GM19324 (cell line): ENCODE results near the gene DLEU7.

Source experiments
- ATAC-seq: cut with Tn5 transposase; IDR thresholded peaks from one replicate; pipeline ENCODE4 v1.9.1; 2021; ENCODE audit warnings: mild to moderate bottlenecking, moderate library complexity; ENCODE audit not compliant: unreplicated experiment, low FRiP score

DLEU7 gene

DNA sequence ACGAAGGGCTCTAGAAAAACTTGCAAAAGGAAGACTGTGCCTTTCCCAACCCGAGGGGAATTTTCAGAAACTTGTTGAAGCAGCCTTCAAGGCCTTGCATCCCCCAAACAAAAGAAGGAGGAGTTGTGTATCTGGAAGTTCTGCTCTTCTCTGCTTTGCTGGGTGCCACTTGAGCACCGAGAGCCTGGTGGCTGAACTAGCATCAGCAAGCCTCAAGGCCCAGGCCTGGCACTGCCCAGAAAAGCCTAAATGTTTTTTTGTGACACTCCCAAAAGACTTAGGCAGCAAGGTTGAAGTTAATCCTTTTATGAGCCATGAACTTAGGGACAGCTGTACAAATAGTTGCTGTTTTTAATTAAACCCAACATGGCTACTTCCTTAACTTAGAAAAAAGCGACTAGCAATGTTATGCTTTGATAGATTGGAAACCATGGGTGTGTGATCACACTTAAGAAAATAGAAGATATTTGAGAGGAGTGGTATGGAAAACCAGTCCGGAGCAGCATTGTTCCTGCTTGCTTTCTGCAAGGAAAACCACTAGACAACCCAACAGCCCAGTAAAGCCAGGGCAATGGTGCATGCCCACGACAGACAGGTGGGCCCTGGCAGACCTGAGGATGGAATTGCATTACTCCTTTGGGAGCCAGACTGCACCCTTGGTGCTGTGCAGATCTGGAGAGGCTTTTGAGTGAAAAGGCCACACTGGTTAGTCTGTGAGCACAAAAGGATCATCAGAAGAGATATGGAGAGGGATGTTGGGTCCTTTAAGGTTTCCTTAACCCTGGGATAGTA is 788 bp upstream of the DLEU7 start:
- ATAC-seq = no peak

DNA sequence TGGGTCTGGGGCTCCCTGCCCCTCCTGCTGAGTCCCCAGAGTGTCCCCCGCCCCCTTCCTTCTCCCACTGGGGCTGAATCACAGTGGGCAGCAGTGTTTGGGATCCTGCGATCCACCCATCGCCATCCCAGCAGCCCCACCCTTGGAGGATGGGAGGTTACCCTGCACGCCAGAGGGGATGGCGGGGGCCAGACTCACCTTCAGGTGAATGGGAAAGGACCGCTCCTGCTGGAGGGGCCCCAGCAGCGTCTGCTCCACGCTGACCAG is 569 bp downstream of the DLEU7 start:
- no peak for ATAC-seq

DNA sequence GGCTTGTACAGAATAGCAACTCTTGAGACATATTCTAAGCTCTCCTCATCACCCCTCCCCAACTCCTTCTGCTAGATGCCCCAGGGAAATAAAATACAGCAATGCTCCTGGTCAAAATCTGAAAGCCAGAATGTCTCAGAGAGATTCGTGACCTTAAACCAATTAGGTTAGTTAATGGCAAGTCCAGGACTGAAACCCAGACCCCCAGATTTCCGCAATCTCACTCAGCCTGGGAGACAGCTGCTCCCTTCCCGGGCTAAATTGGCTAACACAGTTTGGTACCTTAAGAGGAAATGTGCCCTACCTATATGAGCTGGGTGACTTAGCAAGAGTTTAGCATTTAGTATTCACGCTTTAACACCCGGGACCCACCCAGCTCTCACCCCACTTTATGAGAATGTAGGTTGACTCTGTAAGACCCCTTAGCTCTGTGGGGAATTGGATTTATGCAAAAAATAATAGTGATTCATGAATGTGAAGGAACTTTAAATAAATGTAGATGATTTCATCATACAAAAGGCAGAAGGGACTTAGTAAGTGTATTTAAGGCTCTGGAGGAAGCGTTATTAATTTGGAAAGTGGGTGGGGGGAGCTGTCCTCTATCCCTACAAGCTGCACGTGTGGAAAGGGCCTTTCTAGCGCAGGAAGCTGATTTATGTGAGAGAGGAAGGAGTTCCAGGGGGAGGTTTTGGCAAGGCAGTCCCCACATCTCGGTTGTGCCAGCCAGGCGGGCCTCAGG is 1.1 kb downstream of the DLEU7 start:
- ATAC-seq = no peak

DNA sequence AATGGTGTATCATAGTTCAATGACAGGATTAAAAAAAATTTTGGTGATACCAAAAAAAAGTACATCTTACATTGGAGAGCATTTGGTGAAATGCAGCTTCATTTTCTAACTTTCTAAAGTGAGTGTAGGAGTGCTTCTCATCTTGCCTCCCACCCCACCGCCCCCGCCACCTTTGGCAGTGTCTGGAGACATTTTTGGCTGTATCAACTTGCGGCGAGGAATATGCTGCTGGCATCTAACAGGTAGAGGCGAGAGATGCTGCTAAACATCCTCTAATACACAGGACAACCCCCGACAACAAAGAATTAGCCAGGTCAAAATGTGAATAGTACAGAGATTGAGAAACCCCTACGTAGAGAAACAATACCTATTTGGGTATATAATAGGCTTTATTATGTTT is 1.7 kb downstream of the DLEU7 start:
- ATAC-seq = no peak

DNA sequence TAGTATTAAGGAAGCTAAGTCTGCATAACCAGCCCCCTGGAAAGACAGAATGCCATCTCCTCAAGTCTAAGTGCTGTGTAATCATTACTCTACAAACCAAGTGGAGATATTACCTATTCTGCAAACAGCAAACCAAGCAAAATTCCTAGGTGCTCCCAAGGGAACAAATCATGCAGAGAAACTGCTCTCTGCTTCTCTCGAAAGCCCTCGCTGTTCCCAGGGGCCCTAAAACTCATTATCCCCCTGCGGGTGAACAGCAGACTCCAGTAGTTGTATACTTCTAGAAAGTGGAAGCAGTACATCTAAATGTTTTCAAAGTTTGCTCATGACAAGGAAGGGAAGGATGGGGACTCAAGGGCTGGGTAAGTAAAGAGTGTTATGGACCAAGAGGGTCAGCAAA is 3.2 kb downstream of the DLEU7 start:
- ATAC-seq = no peak

DNA sequence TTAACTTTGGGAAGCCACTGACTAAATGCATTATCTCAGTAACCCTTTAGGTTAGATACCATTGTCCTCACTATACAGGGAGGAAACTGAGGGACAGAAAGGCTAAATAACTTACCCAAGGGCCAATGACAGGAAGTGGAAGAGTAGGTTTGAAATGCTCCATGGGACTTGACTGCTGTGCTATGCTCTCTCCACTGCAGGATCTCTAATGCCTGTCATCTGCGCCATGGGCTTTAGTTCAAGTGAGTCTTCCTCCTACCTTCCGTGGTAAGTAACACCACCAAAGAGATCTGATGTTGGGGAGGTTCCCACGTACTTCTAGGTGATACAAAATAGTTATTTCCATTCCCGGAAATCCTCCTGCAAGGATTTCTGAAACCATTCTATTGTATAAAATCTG is 3.7 kb downstream of the DLEU7 start:
- ATAC-seq = no peak

DNA sequence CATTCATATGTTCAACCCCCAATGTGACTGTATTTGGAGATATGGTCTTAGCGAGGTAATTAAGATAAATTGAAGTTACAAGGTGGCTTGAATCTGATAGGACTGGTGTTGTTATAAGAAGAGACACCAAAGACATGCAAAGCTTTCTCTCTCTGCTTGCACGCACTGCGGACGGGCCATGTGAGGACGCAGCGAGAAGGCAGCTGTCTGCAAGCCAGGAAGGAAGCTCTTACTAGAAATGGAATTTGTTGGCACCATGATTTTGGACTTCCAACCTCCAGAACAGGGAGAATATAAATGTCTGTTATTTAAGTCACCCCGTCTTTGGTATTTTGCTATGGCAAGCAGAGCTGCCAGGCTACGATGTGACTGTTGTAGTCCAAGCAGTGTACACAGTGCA is 4.8 kb downstream of the DLEU7 start:
- no peak for ATAC-seq

DNA sequence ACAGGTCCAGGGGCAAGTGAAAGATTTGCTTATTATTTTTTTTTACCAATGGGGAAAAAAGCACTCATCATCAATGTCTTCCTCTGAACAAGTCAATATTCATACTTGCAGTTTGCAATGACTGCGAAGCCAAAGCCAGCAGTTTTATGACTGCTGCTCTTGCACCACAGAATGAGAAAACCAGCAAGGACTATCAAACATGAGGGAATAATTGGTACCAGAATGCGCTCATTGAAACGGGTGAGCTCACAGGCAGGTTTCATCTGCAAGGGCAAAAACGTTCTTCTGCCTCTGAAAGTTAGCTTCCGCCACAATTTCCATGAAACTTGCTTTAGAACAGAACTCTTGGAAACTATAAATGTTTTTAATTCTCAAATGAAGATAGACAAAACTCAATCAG is 5.5 kb downstream of the DLEU7 start:
- no peak for ATAC-seq

DNA sequence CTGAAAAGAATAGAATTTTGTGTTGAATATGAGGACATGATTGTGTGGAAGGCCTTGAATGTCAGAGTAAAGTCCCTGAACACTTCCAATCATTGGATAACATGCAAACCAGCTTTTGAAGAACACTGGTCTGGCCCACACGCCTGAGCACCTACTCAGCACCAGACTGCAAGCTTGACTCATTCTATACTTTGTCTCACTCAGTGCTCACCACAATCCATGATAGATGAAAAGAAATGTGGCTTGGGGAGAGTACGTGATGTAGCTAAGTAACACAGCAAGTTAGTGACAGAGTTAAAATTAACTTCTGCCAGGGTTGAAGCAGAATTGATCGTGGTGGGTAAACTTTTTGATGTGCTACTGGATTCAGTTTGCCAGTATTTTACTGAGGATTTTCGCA is 12.0 kb downstream of the DLEU7 start:
- no peak for ATAC-seq

DNA sequence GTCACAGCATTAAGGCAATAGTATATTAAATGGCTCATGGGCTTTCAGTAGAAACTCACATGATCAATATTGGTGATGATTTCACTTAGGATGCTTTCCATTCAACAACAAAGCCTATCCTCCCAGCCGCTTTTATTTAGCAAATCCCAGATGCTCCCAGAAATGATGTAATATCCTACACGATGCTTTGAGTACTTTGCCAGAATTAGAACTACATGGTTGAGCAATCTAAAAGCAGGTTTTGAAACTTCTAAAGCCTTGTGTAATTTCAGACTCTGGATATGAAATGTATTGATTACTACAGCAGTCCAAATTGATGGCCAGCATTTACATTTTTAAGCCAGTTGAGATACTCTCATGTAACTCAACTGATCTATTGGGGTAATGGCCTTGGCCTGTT is 13.6 kb downstream of the DLEU7 start:
- ATAC-seq = no peak

DNA sequence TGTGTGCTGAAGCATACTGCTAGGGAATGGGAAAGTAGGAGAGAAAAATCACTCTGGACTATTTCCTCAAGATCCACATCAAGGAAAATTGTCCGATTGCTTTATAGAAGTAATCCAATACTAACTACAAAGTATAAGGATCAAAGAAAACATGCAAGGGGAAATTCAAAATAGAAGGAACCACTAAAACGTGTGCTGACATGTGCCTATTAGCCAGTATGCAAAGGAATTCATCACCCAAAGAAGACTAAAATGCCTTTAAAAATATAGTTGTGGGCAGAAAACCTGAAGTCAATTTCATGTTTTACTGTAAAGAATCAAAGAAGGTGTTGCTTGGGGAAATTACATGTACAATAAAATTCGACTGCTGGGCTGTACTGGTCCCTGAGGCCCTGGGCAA is 14.3 kb downstream of the DLEU7 start:
- no peak for ATAC-seq

DNA sequence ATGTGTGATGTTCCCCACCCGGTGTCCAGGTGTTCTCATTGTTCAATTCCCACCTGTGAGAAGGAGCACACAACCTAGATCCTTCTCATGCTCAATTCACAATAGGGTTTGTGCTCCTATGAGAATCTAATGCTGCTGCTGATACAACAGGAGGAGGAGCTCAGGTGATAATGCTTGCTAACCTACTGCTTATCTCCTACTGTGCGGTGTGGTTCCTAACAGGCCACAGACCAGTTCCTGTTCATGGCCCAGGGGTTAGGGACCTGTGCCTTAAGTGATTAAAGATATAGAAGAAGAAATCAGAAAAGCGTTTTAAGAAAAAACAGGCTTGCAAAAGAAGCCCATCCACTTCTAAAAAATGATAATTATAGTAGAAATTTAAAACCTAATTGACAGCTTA is 17.5 kb downstream of the DLEU7 start:
- ATAC-seq = no peak

DNA sequence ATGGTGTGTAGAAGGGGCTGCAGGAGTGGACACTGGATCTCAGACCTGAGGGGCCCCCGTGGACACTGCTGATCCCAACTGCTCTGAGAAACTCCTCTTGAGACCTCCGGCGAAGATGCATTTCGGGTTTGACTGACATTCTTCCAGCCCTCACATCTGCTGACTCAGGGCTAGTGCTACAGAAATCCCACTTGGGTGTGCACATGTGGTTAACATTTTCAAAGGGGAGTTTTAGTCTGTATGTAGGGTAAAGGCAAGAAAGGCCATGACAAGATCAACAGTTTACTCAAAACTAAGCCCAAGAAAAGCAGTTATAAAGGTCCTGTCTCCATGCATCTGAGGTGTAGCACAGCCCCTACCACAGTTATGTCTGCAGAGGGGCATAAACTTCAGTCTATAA is 31.2 kb downstream of the DLEU7 start:
- ATAC-seq = no peak

DNA sequence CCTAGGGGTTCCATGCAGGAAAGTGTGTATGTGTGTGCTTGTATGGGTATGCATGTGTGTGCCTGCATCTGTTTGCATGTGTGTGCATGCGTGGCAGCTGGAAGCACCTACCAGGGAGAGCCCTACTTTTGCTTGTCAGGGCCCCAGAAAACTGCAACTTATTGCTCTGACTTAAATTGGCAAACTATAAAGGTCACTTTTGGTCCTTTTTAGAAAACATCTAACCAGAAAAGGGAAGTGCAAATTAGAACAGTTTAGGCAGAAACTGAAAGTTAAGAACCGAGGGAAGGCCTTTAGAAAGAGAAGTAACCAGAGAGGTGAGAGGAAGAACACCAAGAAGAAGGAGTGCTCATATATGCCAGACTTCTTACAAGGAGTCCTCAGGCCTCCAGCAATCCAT is 32.5 kb downstream of the DLEU7 start:
- ATAC-seq = peak; percentile 85

DNA sequence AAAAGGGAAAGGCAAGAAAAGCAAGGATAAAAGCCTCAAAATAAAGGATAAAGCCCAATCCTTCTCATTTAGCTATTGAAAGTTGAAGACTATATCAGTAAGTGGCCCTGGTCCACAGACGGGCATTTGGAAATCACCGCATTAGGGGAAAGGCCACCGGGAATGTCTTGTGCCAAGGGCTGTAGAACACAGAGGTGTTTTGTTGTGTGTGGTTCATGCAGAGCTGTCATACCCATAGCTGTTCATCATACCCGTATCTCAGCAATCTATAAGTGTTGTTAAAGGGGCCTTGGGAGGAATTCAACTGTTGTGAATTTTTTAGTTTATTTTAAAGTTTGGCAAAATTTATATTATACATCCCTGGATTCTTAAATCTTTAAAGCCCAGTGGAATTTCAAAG is 33.0 kb downstream of the DLEU7 start:
- ATAC-seq = no peak

DNA sequence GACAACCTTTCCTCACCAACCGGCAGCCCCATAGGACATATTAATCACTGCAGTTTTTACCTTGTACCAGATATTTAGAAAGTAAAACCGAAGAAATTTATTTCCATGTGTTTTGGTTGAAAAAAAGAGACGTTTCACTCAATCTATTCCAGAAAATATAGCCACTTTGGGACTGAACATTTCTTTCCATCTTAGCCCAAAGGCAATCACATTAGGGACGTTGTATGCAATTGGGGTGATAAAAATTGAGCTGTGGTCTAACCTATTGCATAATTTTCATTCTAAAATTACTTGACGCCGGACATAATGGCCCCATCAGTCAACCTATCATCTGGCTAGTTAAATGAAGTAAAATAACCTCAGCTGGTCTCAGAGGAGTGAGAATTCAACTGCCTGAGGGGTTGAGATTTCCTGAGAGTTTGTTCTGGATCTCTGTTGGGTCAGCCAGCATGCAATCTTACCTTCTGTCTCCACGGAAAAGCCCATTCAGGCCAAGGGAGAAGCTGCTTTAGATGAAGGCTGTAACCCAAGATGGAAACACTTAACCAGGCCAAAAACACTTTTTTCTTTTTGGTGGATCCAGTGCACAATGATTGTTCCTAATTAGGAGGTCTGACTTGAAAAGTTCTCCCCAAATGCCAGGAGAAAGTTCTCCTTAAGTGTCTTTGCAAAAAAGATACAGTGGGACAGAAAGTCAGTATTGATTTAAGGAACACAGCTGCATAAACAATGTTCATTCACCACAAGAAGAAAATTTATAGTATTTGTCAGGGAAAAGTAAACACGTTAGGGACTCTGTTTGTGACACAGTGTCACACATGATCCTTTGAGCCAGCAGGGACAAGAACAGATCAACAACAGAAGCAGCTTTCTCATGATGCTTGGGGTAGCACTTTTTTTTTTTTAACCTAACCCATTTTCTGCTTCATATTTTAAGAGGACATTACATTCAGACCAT is 34.1 kb downstream of the DLEU7 start:
- ATAC-seq = no peak

DNA sequence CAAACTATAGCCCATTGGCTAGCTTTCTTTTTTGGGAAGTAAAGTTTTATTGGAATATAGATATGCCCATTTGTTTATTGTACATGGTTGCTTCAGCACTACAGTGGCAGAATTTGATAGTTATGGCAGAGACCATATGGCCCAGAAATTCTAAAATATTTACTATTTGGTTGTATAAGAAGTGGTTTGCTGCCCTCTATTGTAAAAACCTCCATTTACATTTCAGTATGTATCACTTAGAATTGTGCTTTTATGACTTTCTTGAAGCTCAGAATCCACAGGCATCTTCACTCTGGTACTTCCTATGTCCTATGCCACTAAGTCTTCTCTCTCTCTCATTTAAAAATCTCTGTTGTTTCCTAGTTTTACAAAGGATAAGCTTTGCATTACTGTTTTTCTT is 37.7 kb downstream of the DLEU7 start:
- no peak for ATAC-seq

DNA sequence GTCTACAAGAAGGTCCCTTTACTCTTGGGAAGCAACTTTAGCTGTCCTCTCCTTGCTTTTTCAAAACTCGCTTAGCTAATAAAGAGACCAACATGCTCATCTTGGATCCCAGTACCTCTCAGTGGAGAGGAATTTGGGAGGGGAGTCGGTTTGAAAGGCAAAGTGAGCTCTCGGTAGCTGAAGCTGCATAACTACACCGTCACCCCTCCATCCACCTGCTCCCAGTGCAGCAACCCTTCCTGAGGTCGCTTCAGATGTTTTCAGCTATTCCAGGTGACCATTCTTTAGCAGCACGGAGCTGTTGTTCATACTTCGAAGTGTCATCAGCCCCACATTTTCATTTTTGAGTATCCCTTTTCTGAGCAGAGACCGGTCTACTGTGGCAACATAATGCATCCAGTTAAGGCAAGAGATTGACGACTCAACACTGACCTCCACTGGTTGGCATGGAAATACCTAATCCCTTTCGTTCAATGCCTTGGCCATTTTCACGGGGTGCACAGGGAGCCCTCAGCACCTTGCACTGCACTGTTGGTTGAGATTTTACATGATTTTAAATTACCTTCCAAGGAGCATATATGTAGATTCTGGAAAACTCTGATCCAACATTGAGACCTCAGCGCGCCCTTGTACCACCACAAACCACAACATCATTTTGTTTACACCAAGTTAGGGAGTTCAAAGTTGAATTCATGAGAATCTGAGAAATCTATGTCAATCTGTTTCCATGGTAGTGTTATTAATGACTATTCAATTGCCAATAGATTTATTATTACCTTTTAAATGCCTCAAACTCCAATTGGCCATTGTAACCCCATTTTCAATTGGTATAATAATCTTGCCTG is 42.2 kb downstream of the DLEU7 start:
- ATAC-seq = peak; percentile 79

DNA sequence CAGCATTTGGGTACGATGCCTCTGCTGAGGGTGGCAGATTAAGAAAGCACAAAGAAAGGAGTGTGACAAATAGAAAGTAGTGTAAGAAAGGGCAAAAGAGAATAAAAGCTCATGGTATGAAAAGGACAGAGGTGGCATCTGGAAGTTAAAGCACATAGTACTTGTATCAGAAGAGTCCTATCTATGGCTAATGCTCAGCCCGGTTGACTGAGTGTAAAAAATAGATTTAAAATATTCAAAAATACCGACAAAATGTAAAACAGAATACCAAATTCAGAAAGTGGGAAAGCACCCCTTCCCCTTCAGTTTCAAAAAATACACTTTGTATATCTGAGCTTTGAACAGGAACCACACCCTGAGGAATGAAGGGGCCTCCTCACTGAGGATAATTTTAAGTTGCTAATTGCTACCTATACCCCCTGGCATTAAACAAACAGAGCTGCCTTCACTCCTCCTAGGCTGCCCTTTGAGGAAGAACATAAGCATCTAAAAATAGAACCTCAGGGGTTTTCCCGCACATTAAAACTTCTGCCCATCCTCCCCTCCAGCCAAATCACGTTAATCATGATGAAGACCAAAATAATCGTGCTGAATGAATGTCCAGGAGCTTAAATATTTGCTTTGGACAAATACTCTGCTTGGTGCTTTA is 43.3 kb downstream of the DLEU7 start:
- ATAC-seq = no peak

DNA sequence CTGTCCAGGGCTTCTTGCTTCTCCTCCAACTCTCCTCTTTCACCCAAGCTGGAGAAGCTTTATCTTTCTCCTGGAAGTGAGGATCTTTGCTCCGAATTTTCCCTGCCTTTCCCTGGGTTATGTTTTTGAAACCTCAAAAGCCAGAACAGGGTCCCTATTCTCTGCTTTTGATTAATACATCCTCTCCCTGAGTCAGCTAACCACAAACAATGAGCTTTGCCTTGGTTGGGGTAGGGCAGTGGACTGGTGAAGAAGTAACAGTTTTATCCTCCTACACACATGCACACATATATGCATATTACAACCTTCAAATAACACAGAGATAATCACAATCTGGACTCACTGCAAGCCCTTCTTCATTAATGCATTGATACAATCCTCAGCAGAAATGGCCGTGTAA is 44.6 kb downstream of the DLEU7 start:
- no peak for ATAC-seq
